Measurements from ENCODE around the gene RABGGTA. TPM values are rescaled to one million over a fixed set of nuclear protein-coding genes. Genes with fewer than 3 reads are reported as not detected.

Gene RABGGTA
- total RNA-seq, 1 experiment from 2014 or later: 25.6 TPM

GRCh38 chr14:24278424-24278823 lies 7.0 kb upstream of the RABGGTA start:
- H4K20me1 ChIP-seq (ENCODE audit: control insufficient read depth, insufficient read depth, insufficient read length): no peaks in the 10 kb centered on the region
- no peak overlapping the region for H3K27ac ChIP-seq (ENCODE audit: insufficient read length, low read depth, low read length)
- no peaks in the 10 kb centered on the region for H3K36me3 Mint-ChIP-seq (ENCODE audit: insufficient read depth in 1 of 3, low read depth in 3 of 3)
- no peak overlapping the region for H2AFZ ChIP-seq (ENCODE audit: low read length)
- H3K79me2 ChIP-seq (ENCODE audit: insufficient read depth, low read length): no peaks in the 10 kb centered on the region
- no peak overlapping the region for H4K5ac ChIP-seq (ENCODE audit: insufficient read length, low read depth, low read length)
- H3K9me3 ChIP-seq (ENCODE audit: control insufficient read depth, low read depth, low read length): no peaks in the 10 kb centered on the region
- no peaks in the 10 kb centered on the region for H3K79me1 ChIP-seq (ENCODE audit: insufficient read depth, low read depth, low read length, poor library complexity, severe bottlenecking)
- WGBS (ENCODE audit: extremely low coverage, insufficient read length, low lambda C conversion rate): no CpG with 5 or more reads among the region's 5 CpGs
- no peak overlapping the region for H2BK15ac ChIP-seq (ENCODE audit: low read depth, low read length)
- H2BK12ac ChIP-seq (ENCODE audit: insufficient read length, low read depth, low read length): no peak overlapping the region
- H3K18ac ChIP-seq (ENCODE audit: insufficient read length, low read depth, low read length): no peak overlapping the region
- H3K4ac ChIP-seq (ENCODE audit: low read depth, low read length): no peak overlapping the region
- peak overlapping the region; percentile 17 for H4K91ac ChIP-seq (ENCODE audit: insufficient read length, low read depth, low read length)
- H3K27ac Mint-ChIP-seq: no peak overlapping the region; a peak in 1 of 7 replicates
- H3K4me2 ChIP-seq (ENCODE audit: insufficient read depth, insufficient read length, low read length): no peak overlapping the region
- no peak overlapping the region for H2BK20ac ChIP-seq (ENCODE audit: low read depth, low read length, poor library complexity, severe bottlenecking)
- H3K14ac ChIP-seq (ENCODE audit: insufficient read depth, low read length): no peak overlapping the region
- no peaks in the 10 kb centered on the region for H3K27me3 Mint-ChIP-seq (ENCODE audit: low read depth)
- no peak overlapping the region for H3K56ac ChIP-seq (ENCODE audit: insufficient read length, low read depth, low read length)
- DNase-seq: no peak
- H2BK120ac ChIP-seq (ENCODE audit: low read depth, low read length, poor library complexity, severe bottlenecking): no peak overlapping the region
- H3K4me3 Mint-ChIP-seq: no peak overlapping the region
- H3K27me3 ChIP-seq (ENCODE audit: insufficient read depth, low read length): no peaks in the 10 kb centered on the region
- no peak overlapping the region for H4K8ac ChIP-seq (replicated peaks; ENCODE audit: insufficient read length, low read depth, low read length)
- no peaks in the 10 kb centered on the region for H3K23me2 ChIP-seq (ENCODE audit: insufficient read length, low read depth, low read length, poor library complexity, severe bottlenecking)
- H3T11ph ChIP-seq (ENCODE audit: low read length): no peak overlapping the region
- no peak overlapping the region for H2BK5ac ChIP-seq (ENCODE audit: insufficient read length, low read length)
- no peak overlapping the region for H3K9ac ChIP-seq (ENCODE audit: extremely low read depth, insufficient read length, low read length)
- H3K4me1 Mint-ChIP-seq: peaks cover 2 to 11% of the 10 kb centered on the region in 2 experiments; a peak in 2 of 4 replicates
- H2AK5ac ChIP-seq (ENCODE audit: insufficient read length, low read length): no peak overlapping the region
- TF ChIP-seq CTCF (conservative IDR thresholded peaks at IDR 0.05): no peak
- H3K4me1 ChIP-seq (ENCODE audit: insufficient read depth, low read length): no peaks in the 10 kb centered on the region
- no peaks in the 10 kb centered on the region for H3K9me3 Mint-ChIP-seq
- no peak overlapping the region for H3K23ac ChIP-seq (ENCODE audit: insufficient read length, low read depth, low read length)

Measured in H9 (cell line).